Glutamatergic neuron (in vitro differentiated cells): Measurements from ENCODE around the gene CDC14A. TPM values are rescaled to one million over a fixed set of nuclear protein-coding genes. Genes with fewer than 3 reads are reported as not detected.

Experiments used
- DNase-seq: peaks from one replicate; pipeline ENCODE4 v3.0.0; 2022
- H3K27ac Mint-ChIP-seq: one replicate; pipeline ENCODE4 v1.8.0; 2020; ENCODE audit warnings: mild to moderate bottlenecking, mixed read lengths, inconsistent platforms; ENCODE audit not compliant: unreplicated experiment
- H3K27me3 Mint-ChIP-seq: one replicate; pipeline ENCODE4 v1.8.0; 2020; ENCODE audit warnings: mild to moderate bottlenecking, moderate library complexity, mixed read lengths, inconsistent platforms; ENCODE audit not compliant: unreplicated experiment
- H3K36me3 Mint-ChIP-seq: one replicate; pipeline ENCODE4 v1.8.0; 2020; ENCODE audit warnings: mild to moderate bottlenecking, mixed read lengths, inconsistent platforms; ENCODE audit not compliant: unreplicated experiment
- H3K4me1 Mint-ChIP-seq: one replicate; pipeline ENCODE4 v1.8.0; 2020; ENCODE audit warnings: mild to moderate bottlenecking, low read depth, mixed read lengths, inconsistent platforms; ENCODE audit not compliant: unreplicated experiment
- H3K4me3 Mint-ChIP-seq: one replicate; pipeline ENCODE4 v1.8.0; 2020; ENCODE audit warnings: mild to moderate bottlenecking, mixed read lengths, inconsistent platforms; ENCODE audit not compliant: unreplicated experiment
- H3K9me3 Mint-ChIP-seq: one replicate; pipeline ENCODE4 v1.8.0; 2020; ENCODE audit warnings: mild to moderate bottlenecking, moderate library complexity, mixed read lengths, inconsistent platforms; ENCODE audit not compliant: unreplicated experiment
- CTCF ChIP-seq: fragments of 200-600 bp; sonication (generic); IDR thresholded peaks from one replicate; pipeline ENCODE4 v1.5.0; 2021; ENCODE audit not compliant: partially characterized antibody, unreplicated experiment
- total RNA-seq: library from RNA; stranded (reverse); fragmentation: NEBNext Ultra II Directional; extraction: Animal tissue kit (Norgen Biotek cat#: 25700); gene quantifications from one replicate; pipeline ENCODE4 v1.2.1, GENCODE V29; 2021; ENCODE audit not compliant: unreplicated experiment

Gene CDC14A
- total RNA-seq, 1 donor from 2014 or later: 9.2 TPM

- no peak overlapping the region for H3K27ac Mint-ChIP-seq
- H3K27me3 Mint-ChIP-seq: peaks cover 4% of the 10 kb centered on the region
- TF ChIP-seq CTCF: no peak
- peaks cover 7% of the 10 kb centered on the region for H3K9me3 Mint-ChIP-seq
- no peaks in the 10 kb centered on the region for H3K36me3 Mint-ChIP-seq
- H3K4me3 Mint-ChIP-seq: no peak overlapping the region
- DNase-seq: no peak
- H3K4me1 Mint-ChIP-seq: peaks cover 9% of the 10 kb centered on the region
Observed at GRCh38 chr1:100524355-100524754, 172.0 kb downstream of the CDC14A start.

DNA sequence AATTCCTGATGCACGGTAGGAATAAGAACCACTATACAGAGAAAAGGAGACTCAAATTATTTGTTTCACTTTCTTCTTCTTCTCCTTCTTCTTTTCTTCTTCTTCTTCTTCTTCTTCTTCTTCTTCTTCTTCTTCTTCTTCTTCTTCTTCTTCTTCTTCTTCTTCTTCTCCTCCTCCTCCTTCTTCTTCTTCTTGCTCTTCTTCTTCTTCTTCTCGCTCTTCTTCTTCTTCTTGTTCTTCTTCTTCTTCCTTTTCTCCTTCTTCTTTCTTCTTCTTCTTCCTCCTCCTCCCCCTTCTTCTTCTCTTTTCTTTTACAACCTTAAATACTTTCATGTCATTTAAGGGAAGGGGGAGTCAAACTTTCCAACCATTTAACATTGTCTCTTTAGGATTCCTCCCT lies 174.6 kb downstream of the CDC14A start:
- H3K36me3 Mint-ChIP-seq: no peaks in the 10 kb centered on the region
- DNase-seq: no peak
- H3K4me1 Mint-ChIP-seq: peaks cover 12% of the 10 kb centered on the region
- H3K4me3 Mint-ChIP-seq: no peak overlapping the region
- peaks cover 7% of the 10 kb centered on the region for H3K9me3 Mint-ChIP-seq
- H3K27ac Mint-ChIP-seq: no peak overlapping the region
- peaks cover 4% of the 10 kb centered on the region for H3K27me3 Mint-ChIP-seq
- TF ChIP-seq CTCF: no peak

GRCh38 chr1:100528871-100529270 lies 176.6 kb downstream of the CDC14A start:
- no peak overlapping the region for H3K4me3 Mint-ChIP-seq
- peaks cover 8% of the 10 kb centered on the region for H3K9me3 Mint-ChIP-seq
- H3K27me3 Mint-ChIP-seq: peaks cover 2% of the 10 kb centered on the region
- no peak overlapping the region for H3K27ac Mint-ChIP-seq
- H3K36me3 Mint-ChIP-seq: no peaks in the 10 kb centered on the region
- DNase-seq: no peak
- H3K4me1 Mint-ChIP-seq: peaks cover 10% of the 10 kb centered on the region
- TF ChIP-seq CTCF: no peak

DNA sequence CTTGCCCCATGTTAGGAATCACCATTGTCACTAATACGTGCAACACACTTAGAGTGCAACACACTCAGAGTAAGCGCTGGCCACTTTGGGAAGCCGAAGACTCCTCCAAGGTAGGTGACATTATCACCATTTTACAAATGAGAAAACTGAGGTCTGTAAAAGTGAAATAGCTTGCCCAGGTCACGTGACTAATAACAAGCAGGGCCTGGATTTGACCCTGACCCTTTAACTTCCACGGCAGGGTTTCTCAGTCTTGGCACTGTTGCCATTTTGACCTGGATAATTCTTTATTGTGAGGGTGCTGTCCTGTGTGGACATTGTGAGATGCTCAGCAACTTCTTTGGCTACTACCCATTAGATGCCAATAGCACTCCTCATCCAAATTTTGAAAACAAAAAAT lies 177.8 kb downstream of the CDC14A start:
- Mint-ChIP-seq H3K4me3 (no peak overlapping the region), H3K27ac (no peak overlapping the region), H3K36me3 (no peaks in the 10 kb centered on the region), H3K27me3 (peaks cover 3% of the 10 kb centered on the region), H3K9me3 (peaks cover 8% of the 10 kb centered on the region), H3K4me1 (peaks cover 11% of the 10 kb centered on the region)
- no peak for TF ChIP-seq CTCF
- DNase-seq: no peak

GRCh38 chr1:100530880-100531487 lies 178.7 kb downstream of the CDC14A start:
- Mint-ChIP-seq H3K27ac (no peak overlapping the region), H3K9me3 (peaks cover 7% of the 10 kb centered on the region), H3K4me1 (peaks cover 16% of the 10 kb centered on the region), H3K36me3 (no peaks in the 10 kb centered on the region), H3K27me3 (peaks cover 3% of the 10 kb centered on the region), H3K4me3 (no peak overlapping the region)
- no peak for TF ChIP-seq CTCF
- no peak for DNase-seq
